WTC11 (cell line): Measurements from ENCODE around the gene SH3GL1. TPM values are rescaled to one million over a fixed set of nuclear protein-coding genes. Genes with fewer than 3 reads are reported as not detected.
"Not testable (repeated sequence)": the region's sequence is repeated elsewhere in the genome, so short reads cannot be mapped to it uniquely, and the experiment has no call there.

ENCODE experiments used
- ATAC-seq: fragments of 200-7000 bp; cut with Tn5 transposase; 2 replicates; pipeline ENCODE4 v1.10.0; 2021; ENCODE audit warnings: mild to moderate bottlenecking, moderate library complexity
- CTCF ChIA-PET: fragments of 300-600 bp; sonication (Branson Sonifier 250); formaldehyde crosslinking; loops from one replicate; lab custom pipeline; 2021; ENCODE audit warnings: antibody characterized with exemption; lab: Charles Lee
- POLR2A ChIA-PET: fragments of 350-600 bp; sonication (Branson Sonifier 250); formaldehyde crosslinking; loops from one replicate; lab custom pipeline; 2021; ENCODE audit warnings: antibody characterized with exemption; lab: Charles Lee
- DNase-seq: peaks from one replicate; pipeline ENCODE4 v3.0.0; 2021; ENCODE audit warnings: low spot score
- H3K27ac Mint-ChIP-seq: 2 replicates; pipeline ENCODE4 v1.8.0; 2021; ENCODE audit warnings: mixed read lengths
- H3K27me3 Mint-ChIP-seq: 2 replicates; pipeline ENCODE4 v1.8.0; 2021; ENCODE audit warnings: low read depth, mild to moderate bottlenecking, moderate library complexity, mixed read lengths
- H3K36me3 Mint-ChIP-seq: 2 replicates; pipeline ENCODE4 v1.8.0; 2021; ENCODE audit warnings: mixed read lengths
- H3K4me1 Mint-ChIP-seq: 2 replicates; pipeline ENCODE4 v1.8.0; 2022; ENCODE audit warnings: mixed read lengths
- H3K4me3 Mint-ChIP-seq: 2 replicates; pipeline ENCODE4 v1.8.0; 2021; ENCODE audit warnings: mild to moderate bottlenecking, moderate library complexity, mixed read lengths
- H3K9me3 Mint-ChIP-seq: 2 replicates; pipeline ENCODE4 v1.8.0; 2021; ENCODE audit warnings: mixed read lengths
- ATF3 ChIP-seq: sonication (generic); formaldehyde crosslinking; conservative IDR thresholded peaks from 2 replicates; pipeline ENCODE4 v1.8.1; 2022; ENCODE audit warnings: mild to moderate bottlenecking, missing genetic modification reagents
- ETV6 ChIP-seq: sonication (generic); formaldehyde crosslinking; IDR thresholded peaks from 2 replicates; pipeline ENCODE4 v1.8.1; 2022; ENCODE audit warnings: mild to moderate bottlenecking, missing genetic modification reagents
- FOXK1 ChIP-seq: sonication (generic); formaldehyde crosslinking; IDR thresholded peaks from 2 replicates; pipeline ENCODE4 v1.8.0; 2022; ENCODE audit warnings: mild to moderate bottlenecking, moderate library complexity, missing genetic modification reagents
- IRF1 ChIP-seq: sonication (generic); formaldehyde crosslinking; IDR thresholded peaks from 2 replicates; pipeline ENCODE4 v1.8.0; 2023; ENCODE audit warnings: missing genetic modification reagents
- IRF2 ChIP-seq: sonication (generic); formaldehyde crosslinking; IDR thresholded peaks from 2 replicates; pipeline ENCODE4 v1.8.0; 2022; ENCODE audit warnings: low read depth, missing genetic modification reagents, borderline replicate concordance
- JUN ChIP-seq: sonication (generic); formaldehyde crosslinking; IDR thresholded peaks from 2 replicates; pipeline ENCODE4 v1.8.0; 2023; ENCODE audit warnings: mild to moderate bottlenecking, missing genetic modification reagents
- MAX ChIP-seq: sonication (generic); formaldehyde crosslinking; IDR thresholded peaks from 2 replicates; pipeline ENCODE4 v1.8.0; 2022; ENCODE audit warnings: mild to moderate bottlenecking, missing genetic modification reagents
- PRDM15 ChIP-seq: sonication (generic); formaldehyde crosslinking; IDR thresholded peaks from 2 replicates; pipeline ENCODE4 v1.8.0; 2022; ENCODE audit warnings: missing genetic modification reagents
- RELA ChIP-seq: sonication (generic); formaldehyde crosslinking; IDR thresholded peaks from 2 replicates; pipeline ENCODE4 v1.8.1; 2022; ENCODE audit warnings: missing genetic modification reagents, mild to moderate bottlenecking, borderline replicate concordance
- ZNF121 ChIP-seq: sonication (generic); formaldehyde crosslinking; IDR thresholded peaks from 2 replicates; pipeline ENCODE4 v1.8.0; 2023; ENCODE audit warnings: missing genetic modification reagents
- ZNF232 ChIP-seq: sonication (generic); formaldehyde crosslinking; IDR thresholded peaks from 2 replicates; pipeline ENCODE4 v1.8.0; 2022; ENCODE audit warnings: mild to moderate bottlenecking, missing genetic modification reagents
- ZNF416 ChIP-seq: fragments of 250-450 bp; sonication (Bioruptor Pico); IDR thresholded peaks from 2 replicates; pipeline ENCODE4 v1.9.0; 2021; ENCODE audit warnings: mild to moderate bottlenecking, inconsistent platforms
- ZNF671 ChIP-seq: fragments of 250-450 bp; sonication (Bioruptor Pico); IDR thresholded peaks from 2 replicates; pipeline ENCODE4 v1.8.0; 2021; ENCODE audit warnings: mild to moderate bottlenecking
- total RNA-seq: library from RNA; stranded (reverse); gene quantifications from 3 replicates; pipeline ENCODE4 v1.2.3, GENCODE V29; 2021
- TF ChIP-seq, protein P1 (sequence below): sonication (generic); formaldehyde crosslinking; IDR thresholded peaks from 2 replicates; pipeline ENCODE4 v1.8.1; 2022; ENCODE audit warnings: mild to moderate bottlenecking, missing genetic modification reagents, moderate library complexity, borderline replicate concordance
- TF ChIP-seq, protein P2 (sequence below): sonication (generic); formaldehyde crosslinking; IDR thresholded peaks from 2 replicates; pipeline ENCODE4 v1.8.0; 2022; ENCODE audit warnings: mild to moderate bottlenecking, missing genetic modification reagents

The SH3GL1 gene
- total RNA-seq, 1 experiment from 2014 or later, result 109 TPM

- TF ChIP-seq, protein P1, sequence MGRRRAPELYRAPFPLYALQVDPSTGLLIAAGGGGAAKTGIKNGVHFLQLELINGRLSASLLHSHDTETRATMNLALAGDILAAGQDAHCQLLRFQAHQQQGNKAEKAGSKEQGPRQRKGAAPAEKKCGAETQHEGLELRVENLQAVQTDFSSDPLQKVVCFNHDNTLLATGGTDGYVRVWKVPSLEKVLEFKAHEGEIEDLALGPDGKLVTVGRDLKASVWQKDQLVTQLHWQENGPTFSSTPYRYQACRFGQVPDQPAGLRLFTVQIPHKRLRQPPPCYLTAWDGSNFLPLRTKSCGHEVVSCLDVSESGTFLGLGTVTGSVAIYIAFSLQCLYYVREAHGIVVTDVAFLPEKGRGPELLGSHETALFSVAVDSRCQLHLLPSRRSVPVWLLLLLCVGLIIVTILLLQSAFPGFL (CRISPR knock-in tag), result no peak
- TF ChIP-seq IRF1 (CRISPR knock-in tag) (no peak), ZNF232 (no peak), PRDM15 (CRISPR knock-in tag) (no peak)
- TF ChIP-seq, protein P2, sequence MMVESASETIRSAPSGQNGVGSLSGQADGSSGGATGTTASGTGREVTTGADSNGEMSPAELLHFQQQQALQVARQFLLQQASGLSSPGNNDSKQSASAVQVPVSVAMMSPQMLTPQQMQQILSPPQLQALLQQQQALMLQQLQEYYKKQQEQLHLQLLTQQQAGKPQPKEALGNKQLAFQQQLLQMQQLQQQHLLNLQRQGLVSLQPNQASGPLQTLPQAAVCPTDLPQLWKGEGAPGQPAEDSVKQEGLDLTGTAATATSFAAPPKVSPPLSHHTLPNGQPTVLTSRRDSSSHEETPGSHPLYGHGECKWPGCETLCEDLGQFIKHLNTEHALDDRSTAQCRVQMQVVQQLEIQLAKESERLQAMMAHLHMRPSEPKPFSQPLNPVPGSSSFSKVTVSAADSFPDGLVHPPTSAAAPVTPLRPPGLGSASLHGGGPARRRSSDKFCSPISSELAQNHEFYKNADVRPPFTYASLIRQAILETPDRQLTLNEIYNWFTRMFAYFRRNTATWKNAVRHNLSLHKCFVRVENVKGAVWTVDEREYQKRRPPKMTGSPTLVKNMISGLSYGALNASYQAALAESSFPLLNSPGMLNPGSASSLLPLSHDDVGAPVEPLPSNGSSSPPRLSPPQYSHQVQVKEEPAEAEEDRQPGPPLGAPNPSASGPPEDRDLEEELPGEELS (CRISPR knock-in tag), result no peak
- DNase-seq (no peak), ATAC-seq (no peak)
- Mint-ChIP-seq H3K27ac (no peak overlapping the region), H3K4me1 (peaks cover 12% of the 10 kb centered on the region), H3K27me3 (peaks cover 8% of the 10 kb centered on the region), H3K36me3 (peaks cover 9% of the 10 kb centered on the region), H3K9me3 (peaks cover 8% of the 10 kb centered on the region), H3K4me3 (0 out of 2 replicates have a peak overlapping the region, but pooled peaks have one; percentile 10)
- POLR2A ChIA-PET, result no interaction called here
- CTCF ChIA-PET, result interaction anchor here (0.5 to 1.3 kb wide), 2 partner anchors 14 to 69 kb away, joined by 4 to 6 read pairs; partner anchors contain the start of gene MPND
These were observed 70.5 kb downstream of the SH3GL1 start for GRCh38 chr19:4329858-4330257.

DNA sequence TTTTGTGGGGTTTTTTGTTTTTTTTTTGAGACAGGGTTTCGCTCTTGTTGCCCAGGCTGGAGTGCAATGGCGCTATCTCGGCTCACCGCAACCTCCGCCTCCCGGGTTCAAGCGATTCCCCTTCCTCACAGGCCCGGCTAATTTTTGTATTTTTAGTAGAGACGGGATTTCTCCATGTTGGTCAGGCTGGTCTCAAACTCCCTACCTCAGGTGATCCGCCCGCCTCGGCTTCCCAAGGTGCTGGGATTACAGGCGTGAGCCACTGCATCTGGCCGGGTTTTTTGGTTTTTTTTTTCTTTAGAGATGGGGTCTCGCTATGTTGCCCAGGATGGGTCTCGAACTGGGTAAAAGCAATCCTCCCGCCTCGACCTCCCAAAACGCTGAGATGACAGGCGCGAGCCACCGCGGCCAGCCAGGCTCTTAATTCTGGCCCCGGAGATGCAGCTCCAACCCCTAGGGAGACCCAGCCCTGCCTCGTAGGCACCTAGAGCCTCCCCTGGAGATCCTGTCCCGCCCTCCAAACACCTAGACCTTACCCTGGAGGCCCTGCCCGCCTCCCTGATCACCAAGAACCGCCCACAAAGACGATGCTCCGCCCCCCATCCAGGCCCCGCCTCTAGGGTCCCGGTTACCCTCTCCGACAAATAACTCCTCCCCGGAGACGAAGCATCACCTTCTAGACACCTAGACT lies 71.2 kb downstream of the SH3GL1 start:
- Mint-ChIP-seq H3K4me3 (peak overlapping the region; percentile 73), H3K4me1 (peaks cover 12% of the 10 kb centered on the region)
- not testable (repeated sequence) for H3K27me3 Mint-ChIP-seq
- TF ChIP-seq ZNF121 (CRISPR knock-in tag), result peak; percentile 90
- TF ChIP-seq, all 79 proteins: peak for 1; not testable (repeated sequence) for 78
- H3K27ac Mint-ChIP-seq, H3K9me3 Mint-ChIP-seq, H3K36me3 Mint-ChIP-seq, POLR2A ChIA-PET: not testable (repeated sequence)
- DNase-seq, result peak; percentile 90
- CTCF ChIA-PET, result interaction anchor here (0.6 to 1.4 kb wide), 2 partner anchors 62 to 342 kb away, joined by 8 to 35 read pairs; no protein-coding TSS in a partner anchor
- ATAC-seq, result peak; percentile 3

GRCh38 chr19:4328243-4328990 lies 71.9 kb downstream of the SH3GL1 start:
- DNase-seq (peak; percentile 98), ATAC-seq (peak; percentile 68)
- CTCF ChIA-PET, result interaction anchor here (0.6 to 1.4 kb wide), 11 partner anchors 11 to 341 kb away, joined by 3 to 35 read pairs (median 3); partner anchors contain the start of genes FSD1, MPND, SH3GL1 and SHD
- H3K9me3 Mint-ChIP-seq, result no peaks in the 10 kb centered on the region
- H3K27me3 Mint-ChIP-seq, result peaks cover 3% of the 10 kb centered on the region
- POLR2A ChIA-PET, result interaction anchor here (0.5 to 1.3 kb wide), 3 partner anchors 10 to 259 kb away, joined by 3 to 17 read pairs (median 4); partner anchors contain the start of genes MPND and STAP2
- H3K4me3 Mint-ChIP-seq, result peak overlapping the region; percentile 76
- H3K4me1 Mint-ChIP-seq, result peaks cover 12% of the 10 kb centered on the region
- 0 out of 2 replicates have a peak, but pooled peaks cover 3% of the 10 kb centered on the region for H3K36me3 Mint-ChIP-seq
- H3K27ac Mint-ChIP-seq, result no peak overlapping the region
- TF ChIP-seq FOXK1 (peak; percentile 61; the same call in 1 of the 2 replicates), ETV6 (0 out of 2 replicates have a peak, but pooled peaks have one; percentile 56), ZNF121 (CRISPR knock-in tag) (0 out of 2 replicates have a peak, but pooled peaks have one; percentile 7), ATF3 (CRISPR knock-in tag) (no peak), RELA (CRISPR knock-in tag) (no peak), MAX (CRISPR knock-in tag) (peak; percentile 93), ZNF671 (CRISPR knock-in tag) (no peak), JUN (0 out of 2 replicates have a peak, but pooled peaks have one; percentile 46), ZNF416 (no peak), PRDM15 (CRISPR knock-in tag) (peak; percentile 89), IRF2 (CRISPR knock-in tag) (no peak)
